ENCODE measurements around the gene OTOG.

GRCh38 chr11:17608821-17609220, 61.8 kb downstream of the OTOG start:
- no peak for TF ChIP-seq CTCF (IDR thresholded peaks at IDR 0.05)
- no peak for TF ChIP-seq POLR2A (IDR thresholded peaks at IDR 0.05)
